ENCODE measurements around the gene ZNF175.

GRCh38 chr19:51586799-51587198 lies 15.7 kb downstream of the ZNF175 start:
- TF ChIP-seq CTCF (conservative IDR thresholded peaks at IDR 0.05; ENCODE audit: low read depth, low read length) (no peak), EZH2 (IDR thresholded peaks at IDR 0.05; ENCODE audit: borderline replicate concordance, low read depth, low read length, poor library complexity, severe bottlenecking) (no peak)
